BE2C (cell line): ENCODE results near the gene GDPD2.

Experiments
- DNase-seq: peaks from one replicate; pipeline ENCODE4 v3.0.0-alpha.2; 2020
- H3K27me3 ChIP-seq: fragments of 250-450 bp; sonication (Bioruptor Pico); 2 replicates; pipeline ENCODE4 v1.5.1; 2020; ENCODE audit warnings: mild to moderate bottlenecking
- H3K36me3 ChIP-seq: fragments of 250-450 bp; sonication (Bioruptor Pico); 2 replicates; pipeline ENCODE4 v1.5.1; 2020; ENCODE audit warnings: mild to moderate bottlenecking
- H3K4me1 ChIP-seq: fragments of 250-450 bp; sonication (Bioruptor Pico); 2 replicates; pipeline ENCODE4 v1.5.1; 2020
- H3K4me3 ChIP-seq: 2 replicates; pipeline ENCODE4 v1.5.1; 2011; ENCODE audit warnings: low read depth, low read length
- H3K9me3 ChIP-seq: fragments of 250-450 bp; sonication (Bioruptor Pico); 2 replicates; pipeline ENCODE4 v1.5.1; 2020
- TF ChIP-seq, protein P1 (sequence below): IDR thresholded peaks from 2 replicates; pipeline ENCODE4 v1.5.1; 2012; ENCODE audit warnings: mild to moderate bottlenecking, low read depth, low read length

The GDPD2 gene

DNA sequence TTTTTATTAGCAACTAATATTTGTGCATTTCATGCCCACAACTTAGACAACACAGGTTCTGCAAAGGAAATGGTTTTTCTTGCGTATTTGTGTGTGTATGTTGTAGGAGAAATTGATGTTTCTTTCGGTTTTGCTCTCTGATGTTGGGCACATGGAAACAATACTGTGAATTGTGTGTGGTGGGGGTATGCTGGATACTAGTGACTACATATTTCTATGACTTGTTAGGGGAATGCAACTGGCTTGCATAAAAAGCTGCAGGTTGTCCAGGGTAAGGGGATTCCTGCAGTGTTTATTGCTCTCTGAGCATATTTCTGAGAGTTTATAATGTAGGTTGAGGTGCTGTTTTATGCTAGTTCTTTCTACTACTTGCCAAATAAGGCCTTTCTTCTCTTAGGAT, 33.1 kb downstream of the GDPD2 start:
- DNase-seq = no peak
- Histone ChIP-seq H3K4me3 (no peak overlapping the region), H3K9me3 (no peaks in the 10 kb centered on the region), H3K27me3 (no peaks in the 10 kb centered on the region), H3K36me3 (no peaks in the 10 kb centered on the region), H3K4me1 (no peaks in the 10 kb centered on the region)
- TF ChIP-seq, protein P1, sequence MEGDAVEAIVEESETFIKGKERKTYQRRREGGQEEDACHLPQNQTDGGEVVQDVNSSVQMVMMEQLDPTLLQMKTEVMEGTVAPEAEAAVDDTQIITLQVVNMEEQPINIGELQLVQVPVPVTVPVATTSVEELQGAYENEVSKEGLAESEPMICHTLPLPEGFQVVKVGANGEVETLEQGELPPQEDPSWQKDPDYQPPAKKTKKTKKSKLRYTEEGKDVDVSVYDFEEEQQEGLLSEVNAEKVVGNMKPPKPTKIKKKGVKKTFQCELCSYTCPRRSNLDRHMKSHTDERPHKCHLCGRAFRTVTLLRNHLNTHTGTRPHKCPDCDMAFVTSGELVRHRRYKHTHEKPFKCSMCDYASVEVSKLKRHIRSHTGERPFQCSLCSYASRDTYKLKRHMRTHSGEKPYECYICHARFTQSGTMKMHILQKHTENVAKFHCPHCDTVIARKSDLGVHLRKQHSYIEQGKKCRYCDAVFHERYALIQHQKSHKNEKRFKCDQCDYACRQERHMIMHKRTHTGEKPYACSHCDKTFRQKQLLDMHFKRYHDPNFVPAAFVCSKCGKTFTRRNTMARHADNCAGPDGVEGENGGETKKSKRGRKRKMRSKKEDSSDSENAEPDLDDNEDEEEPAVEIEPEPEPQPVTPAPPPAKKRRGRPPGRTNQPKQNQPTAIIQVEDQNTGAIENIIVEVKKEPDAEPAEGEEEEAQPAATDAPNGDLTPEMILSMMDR = no peak

DNA sequence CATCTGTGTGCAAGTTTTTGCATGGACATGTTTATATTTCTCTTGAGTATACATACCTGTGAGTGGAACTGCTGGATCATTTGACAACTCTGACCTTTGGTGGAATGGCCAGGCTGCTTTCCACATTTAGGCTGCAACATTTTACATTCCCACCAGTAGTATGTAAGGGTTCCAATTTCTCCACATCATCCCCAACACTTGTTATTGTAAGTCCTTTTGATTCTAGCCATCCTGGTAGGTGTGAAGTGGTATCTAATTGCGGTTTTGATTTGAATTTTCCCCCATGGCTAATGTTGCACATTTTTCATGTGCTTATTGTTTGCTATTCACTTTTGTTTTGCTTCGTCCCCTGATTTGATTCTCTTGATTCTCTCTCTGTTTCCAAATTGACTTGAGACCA, 37.9 kb downstream of the GDPD2 start:
- TF ChIP-seq, protein P1 = no peak
- H3K27me3 ChIP-seq = no peaks in the 10 kb centered on the region
- no peaks in the 10 kb centered on the region for H3K4me1 ChIP-seq
- no peaks in the 10 kb centered on the region for H3K36me3 ChIP-seq
- DNase-seq = no peak
- no peak overlapping the region for H3K4me3 ChIP-seq
- H3K9me3 ChIP-seq = no peaks in the 10 kb centered on the region

DNA sequence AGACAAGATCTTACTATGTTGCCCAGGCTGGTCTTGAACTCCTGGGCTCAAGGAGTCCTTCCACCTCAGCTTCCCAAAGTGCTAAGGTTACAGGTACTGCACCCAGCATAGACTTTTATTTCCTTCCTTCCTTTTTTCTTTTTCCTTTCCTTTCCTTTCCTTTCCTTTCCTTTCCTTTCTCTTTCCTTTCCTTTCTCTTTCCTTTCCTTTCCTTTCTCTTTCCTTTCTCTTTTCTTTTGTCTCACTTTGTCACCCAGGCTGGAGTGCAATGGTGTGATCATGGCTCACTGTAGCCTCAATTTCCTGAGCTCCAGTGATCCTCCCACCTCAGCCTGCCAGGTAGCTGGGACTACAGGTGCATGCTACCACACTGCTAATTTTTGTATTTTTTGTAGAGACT, 40.9 kb downstream of the GDPD2 start:
- DNase-seq = no peak
- Histone ChIP-seq H3K27me3 (no peaks in the 10 kb centered on the region), H3K36me3 (no peaks in the 10 kb centered on the region), H3K9me3 (no peaks in the 10 kb centered on the region), H3K4me1 (no peaks in the 10 kb centered on the region), H3K4me3 (no peak overlapping the region)
- TF ChIP-seq, protein P1 = no peak

- H3K4me3 ChIP-seq = no peak overlapping the region
- H3K4me1 ChIP-seq = no peaks in the 10 kb centered on the region
- H3K27me3 ChIP-seq = no peaks in the 10 kb centered on the region
- no peak for DNase-seq
- no peaks in the 10 kb centered on the region for H3K36me3 ChIP-seq
- TF ChIP-seq, protein P1 = no peak
- H3K9me3 ChIP-seq = no peaks in the 10 kb centered on the region
Measured at GRCh38 chrX:70466968-70467367, 43.9 kb downstream of the GDPD2 start.

DNA sequence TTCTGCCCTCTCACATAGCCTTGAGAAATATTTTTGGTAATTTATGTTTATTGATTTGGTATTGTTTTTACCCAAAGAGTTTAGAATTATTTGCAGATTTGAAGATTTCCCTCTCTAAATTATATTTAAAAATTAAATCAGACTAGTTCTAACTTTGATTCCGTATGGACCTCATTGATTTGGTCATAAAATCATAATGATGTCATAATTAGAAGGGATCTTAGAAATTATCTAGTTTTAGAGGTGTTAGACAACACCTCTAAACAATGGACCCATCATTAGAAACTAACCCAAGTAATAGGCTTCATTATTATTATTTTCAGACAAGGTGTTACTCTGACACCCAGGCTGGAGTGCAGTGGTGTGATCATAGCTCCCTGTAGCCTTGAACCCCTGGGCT, 45.6 kb downstream of the GDPD2 start:
- H3K27me3 ChIP-seq = no peaks in the 10 kb centered on the region
- H3K4me1 ChIP-seq = no peaks in the 10 kb centered on the region
- H3K9me3 ChIP-seq = no peaks in the 10 kb centered on the region
- no peak for DNase-seq
- TF ChIP-seq, protein P1 = no peak
- no peak overlapping the region for H3K4me3 ChIP-seq
- H3K36me3 ChIP-seq = no peaks in the 10 kb centered on the region

- DNase-seq = no peak
- Histone ChIP-seq H3K27me3 (no peaks in the 10 kb centered on the region), H3K4me3 (no peak overlapping the region), H3K36me3 (no peaks in the 10 kb centered on the region), H3K4me1 (no peaks in the 10 kb centered on the region), H3K9me3 (no peaks in the 10 kb centered on the region)
- TF ChIP-seq, protein P1 = no peak
Measured at GRCh38 chrX:70470850-70471289, 47.8 kb downstream of the GDPD2 start.
